Choroid plexus epithelial cell (primary cell): ENCODE results near the gene P3R3URF.

Source experiments
- DNase-seq: peaks from one replicate; pipeline ENCODE4 v3.0.0-alpha.2; 2010; ENCODE audit warnings: low read depth
- H3K4me3 ChIP-seq: 2 replicates; pipeline ENCODE4 v1.5.1; 2011; ENCODE audit warnings: low read depth, mild to moderate bottlenecking, control low read depth, low read length, moderate library complexity
- TF ChIP-seq, protein P1 (sequence below): conservative IDR thresholded peaks from 2 replicates; pipeline ENCODE4 v1.5.1; 2011; ENCODE audit warnings: low read depth, mild to moderate bottlenecking, control low read depth, inconsistent platforms, low read length, moderate library complexity

P3R3URF gene

GRCh38 chr1:46172321-46172720 lies 4.0 kb downstream of the P3R3URF start:
- H3K4me3 ChIP-seq, result no peak overlapping the region
- TF ChIP-seq, protein P1, sequence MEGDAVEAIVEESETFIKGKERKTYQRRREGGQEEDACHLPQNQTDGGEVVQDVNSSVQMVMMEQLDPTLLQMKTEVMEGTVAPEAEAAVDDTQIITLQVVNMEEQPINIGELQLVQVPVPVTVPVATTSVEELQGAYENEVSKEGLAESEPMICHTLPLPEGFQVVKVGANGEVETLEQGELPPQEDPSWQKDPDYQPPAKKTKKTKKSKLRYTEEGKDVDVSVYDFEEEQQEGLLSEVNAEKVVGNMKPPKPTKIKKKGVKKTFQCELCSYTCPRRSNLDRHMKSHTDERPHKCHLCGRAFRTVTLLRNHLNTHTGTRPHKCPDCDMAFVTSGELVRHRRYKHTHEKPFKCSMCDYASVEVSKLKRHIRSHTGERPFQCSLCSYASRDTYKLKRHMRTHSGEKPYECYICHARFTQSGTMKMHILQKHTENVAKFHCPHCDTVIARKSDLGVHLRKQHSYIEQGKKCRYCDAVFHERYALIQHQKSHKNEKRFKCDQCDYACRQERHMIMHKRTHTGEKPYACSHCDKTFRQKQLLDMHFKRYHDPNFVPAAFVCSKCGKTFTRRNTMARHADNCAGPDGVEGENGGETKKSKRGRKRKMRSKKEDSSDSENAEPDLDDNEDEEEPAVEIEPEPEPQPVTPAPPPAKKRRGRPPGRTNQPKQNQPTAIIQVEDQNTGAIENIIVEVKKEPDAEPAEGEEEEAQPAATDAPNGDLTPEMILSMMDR, result no peak
- no peak for DNase-seq

- TF ChIP-seq, protein P1, result no peak
- DNase-seq, result no peak
- H3K4me3 ChIP-seq, result no peak overlapping the region
These were observed 4.4 kb downstream of the P3R3URF start for GRCh38 chr1:46171871-46172270.

DNA sequence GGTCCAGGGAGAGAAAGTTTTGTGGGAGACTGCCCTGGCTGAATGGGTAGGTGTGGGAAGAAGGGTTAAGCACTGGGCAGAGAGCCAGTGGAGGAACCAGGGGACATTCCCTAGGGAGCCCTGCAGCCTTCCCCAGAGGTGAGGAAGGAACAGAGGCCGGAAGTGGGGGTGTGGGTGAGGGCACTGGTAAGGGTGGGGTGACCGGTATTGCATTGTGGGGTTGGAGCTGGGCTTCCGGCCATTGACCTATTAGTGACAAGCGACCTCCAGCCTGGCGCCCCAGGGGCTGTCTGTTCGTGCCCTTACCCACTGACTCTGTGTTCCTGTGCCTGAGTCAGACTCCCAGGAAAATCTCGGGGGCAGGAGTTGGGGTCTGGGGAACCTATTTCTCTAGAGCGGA lies 4.9 kb downstream of the P3R3URF start:
- no peak overlapping the region for H3K4me3 ChIP-seq
- no peak for DNase-seq
- TF ChIP-seq, protein P1, result no peak

DNA sequence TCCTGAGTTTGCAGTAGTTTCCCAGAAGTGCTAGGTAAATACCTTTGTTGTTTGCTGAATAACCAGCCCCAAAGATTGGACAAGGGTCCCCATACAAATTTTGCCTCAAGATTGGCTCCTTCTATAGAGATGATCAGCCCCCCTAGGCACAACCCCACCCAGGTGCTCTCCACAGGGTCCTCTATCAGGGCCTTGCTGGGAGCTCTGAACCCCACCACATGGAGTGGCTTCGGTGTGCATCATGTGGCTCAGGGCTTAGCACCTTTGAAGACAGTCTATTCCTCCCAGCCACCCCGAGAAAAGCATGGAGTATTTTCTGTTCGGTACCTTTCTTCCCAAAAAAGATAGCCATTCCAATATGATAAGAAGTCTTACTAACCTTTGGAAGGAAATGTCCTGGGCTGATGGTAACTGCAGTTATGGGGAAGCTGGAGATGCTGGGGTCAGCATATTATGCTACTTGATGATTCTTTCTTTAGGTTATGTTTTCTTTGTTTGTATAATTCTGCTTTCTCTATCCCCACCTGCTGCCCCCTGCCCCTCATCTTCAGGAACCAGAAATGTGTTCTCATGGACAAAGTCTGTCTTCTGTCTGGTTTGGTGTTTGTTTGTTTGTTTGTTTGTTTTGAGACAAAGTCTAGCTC lies 6.4 kb downstream of the P3R3URF start:
- no peak overlapping the region for H3K4me3 ChIP-seq
- TF ChIP-seq, protein P1, result no peak
- DNase-seq, result no peak

DNA sequence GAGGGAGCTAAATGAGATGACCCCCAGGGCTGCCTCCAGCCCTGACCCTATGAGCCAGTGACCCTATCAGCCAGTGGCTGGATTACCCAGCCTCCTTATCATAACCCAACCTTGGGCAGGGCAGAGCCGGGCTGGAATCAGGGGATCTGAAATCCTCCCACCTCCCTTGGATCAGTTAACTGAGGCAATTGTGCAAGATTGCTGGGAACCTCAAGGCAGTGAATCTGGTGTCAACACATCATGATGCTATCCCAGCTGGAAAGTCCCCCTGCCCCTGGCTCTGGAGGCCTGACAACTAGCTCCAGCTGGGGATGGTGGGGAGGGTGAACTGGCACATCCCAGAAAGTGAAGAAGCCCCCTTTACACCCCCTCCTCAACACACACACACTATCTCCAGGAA lies 7.8 kb downstream of the P3R3URF start:
- DNase-seq, result no peak
- TF ChIP-seq, protein P1, result no peak
- H3K4me3 ChIP-seq, result no peak overlapping the region

GRCh38 chr1:46166521-46167462 lies 9.5 kb downstream of the P3R3URF start:
- H3K4me3 ChIP-seq, result peak overlapping the region; percentile 56
- TF ChIP-seq, protein P1, result no peak
- DNase-seq, result peak; percentile 24
